HEK293T (cell line): ENCODE measurements around the gene MRM2.

Experiments
- SP1 ChIP-seq: fragments of 450-650 bp; IDR thresholded peaks from 2 replicates; pipeline ENCODE4 v1.6.1; 2017
- SUZ12 ChIP-seq: fragments of 450-650 bp; IDR thresholded peaks from 2 replicates; pipeline ENCODE4 v1.6.1; 2016; ENCODE audit warnings: mild to moderate bottlenecking
- TARDBP ChIP-seq: fragments of 450-650 bp; IDR thresholded peaks from 2 replicates; pipeline ENCODE4 v1.6.1; 2016
- ZNF384 ChIP-seq: fragments of 450-650 bp; IDR thresholded peaks from 2 replicates; pipeline ENCODE4 v1.6.1; 2016

GRCh38 chr7:2290877-2291276 lies 48.9 kb upstream of the MRM2 start:
- TF ChIP-seq SUZ12: no peak
- TF ChIP-seq SP1: no peak
- TF ChIP-seq ZNF384: no peak
- no peak for TF ChIP-seq TARDBP
